Pulmonary artery endothelial cell (primary cell): ENCODE data around the gene RNASE7. TPM values are rescaled to one million over a fixed set of nuclear protein-coding genes. Genes with fewer than 3 reads are reported as not detected.
"Not testable (repeated sequence)": the region's sequence is repeated elsewhere in the genome, so short reads cannot be mapped to it uniquely, and the experiment has no call there.

Experiments
- DNase-seq: peaks from one replicate; pipeline ENCODE4 v3.0.0-alpha.2; 2011; ENCODE audit warnings: low read depth, low spot score
- total RNA-seq: library from RNA; depleted of rRNA; stranded (reverse); fragments of >200 nt; gene quantifications from 2 replicates; pipeline ENCODE4 v1.2.3, GENCODE V29; 2014

The RNASE7 gene
- not detected in 2 replicates for total RNA-seq

- no peak for DNase-seq
Measured at GRCh38 chr14:21041676-21042433, at the start of gene RNASE7. Gene RNASE7 (plus strand): TSS chr14:21042362. CDS start chr14:21042993, 631 bp downstream.

- no peak for DNase-seq
Measured at GRCh38 chr14:20996521-20996920, 45.6 kb upstream of the RNASE7 start.

GRCh38 chr14:20997115-20997514, 45.0 kb upstream of the RNASE7 start:
- no peak for DNase-seq

DNA sequence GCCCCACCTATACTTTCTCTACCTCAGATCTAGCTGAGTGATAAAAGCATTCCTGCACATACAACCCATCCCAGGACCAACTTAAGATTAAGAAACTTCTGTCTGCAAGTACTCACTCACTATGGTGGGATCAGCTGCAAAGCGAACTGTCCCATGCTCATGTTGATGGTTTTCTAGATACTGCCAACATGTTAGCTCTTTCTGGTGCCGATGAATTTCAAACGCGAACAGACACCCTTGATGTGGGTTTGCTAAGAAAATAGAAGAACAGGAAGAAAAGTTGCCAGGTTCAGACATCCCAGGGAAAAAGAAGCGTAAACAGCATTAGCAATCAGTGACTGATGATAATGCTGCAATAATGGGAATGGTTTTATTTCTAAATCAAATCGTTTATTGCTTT, 44.6 kb upstream of the RNASE7 start:
- DNase-seq = no peak

GRCh38 chr14:20998139-20998538, 44.0 kb upstream of the RNASE7 start:
- DNase-seq = no peak

GRCh38 chr14:20998674-20999366, 43.3 kb upstream of the RNASE7 start, which contains the start of gene SLC39A2:
Gene SLC39A2 (plus strand): TSS chr14:20999293. CDS start chr14:20999447, 154 bp downstream.
- no peak for DNase-seq

DNA sequence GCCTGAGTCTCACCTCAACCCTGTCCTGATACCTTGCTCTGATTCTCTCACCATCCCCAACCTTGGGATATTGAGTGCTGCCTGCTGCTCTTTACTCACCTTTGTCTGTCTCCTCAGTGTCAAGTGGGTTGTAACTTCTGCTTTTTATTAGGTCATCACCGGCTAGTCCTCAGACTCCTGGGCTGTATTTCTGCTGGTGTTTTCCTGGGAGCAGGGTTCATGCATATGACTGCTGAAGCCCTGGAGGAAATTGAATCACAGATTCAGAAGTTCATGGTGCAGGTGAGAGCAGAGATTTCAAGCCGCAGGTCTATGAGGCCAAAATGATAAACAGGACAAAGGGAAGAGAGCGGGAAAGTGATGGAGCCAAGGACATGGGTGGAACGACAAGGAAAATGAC, 42.6 kb upstream of the RNASE7 start:
- no peak for DNase-seq

DNA sequence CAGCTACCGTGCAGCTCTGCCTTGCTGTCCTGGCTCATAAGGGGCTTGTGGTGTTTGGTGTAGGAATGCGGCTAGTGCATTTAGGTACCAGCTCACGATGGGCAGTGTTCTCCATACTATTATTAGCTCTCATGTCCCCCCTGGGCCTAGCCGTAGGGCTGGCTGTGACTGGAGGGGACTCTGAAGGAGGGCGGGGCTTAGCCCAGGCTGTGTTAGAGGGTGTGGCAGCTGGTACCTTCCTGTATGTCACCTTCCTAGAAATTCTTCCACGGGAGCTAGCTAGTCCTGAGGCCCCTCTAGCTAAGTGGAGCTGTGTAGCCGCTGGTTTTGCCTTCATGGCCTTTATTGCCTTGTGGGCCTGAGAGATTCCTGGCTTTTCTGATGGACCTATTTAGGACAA, 40.9 kb upstream of the RNASE7 start:
- DNase-seq = no peak

DNA sequence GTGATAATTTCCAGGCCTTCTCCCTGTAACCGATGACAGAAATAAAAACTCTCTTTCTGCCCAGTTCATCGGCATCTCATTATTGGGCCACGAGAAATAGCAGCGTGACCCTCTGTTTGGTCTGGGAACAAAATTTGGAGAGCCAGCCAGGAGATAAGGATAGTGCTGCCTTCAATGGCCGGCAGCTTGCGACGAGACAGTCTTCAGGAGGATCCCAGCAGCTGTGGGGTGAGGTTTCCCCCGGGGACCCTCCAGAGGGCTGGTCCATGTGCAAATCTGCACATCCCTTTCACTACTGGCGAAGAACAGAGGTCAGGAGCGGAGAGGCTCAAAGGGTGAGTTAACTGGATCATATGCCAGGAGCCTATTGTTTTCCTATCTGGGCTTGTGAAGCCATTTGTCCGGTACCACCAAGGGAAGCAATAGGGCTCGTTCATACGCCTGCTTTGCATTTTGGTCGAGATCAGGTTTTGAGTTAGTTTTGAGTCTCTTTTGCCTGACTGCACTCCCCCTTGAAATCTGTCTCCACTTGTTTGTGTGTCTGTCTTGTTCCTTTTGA, 38.3 kb upstream of the RNASE7 start:
- DNase-seq = no peak

DNA sequence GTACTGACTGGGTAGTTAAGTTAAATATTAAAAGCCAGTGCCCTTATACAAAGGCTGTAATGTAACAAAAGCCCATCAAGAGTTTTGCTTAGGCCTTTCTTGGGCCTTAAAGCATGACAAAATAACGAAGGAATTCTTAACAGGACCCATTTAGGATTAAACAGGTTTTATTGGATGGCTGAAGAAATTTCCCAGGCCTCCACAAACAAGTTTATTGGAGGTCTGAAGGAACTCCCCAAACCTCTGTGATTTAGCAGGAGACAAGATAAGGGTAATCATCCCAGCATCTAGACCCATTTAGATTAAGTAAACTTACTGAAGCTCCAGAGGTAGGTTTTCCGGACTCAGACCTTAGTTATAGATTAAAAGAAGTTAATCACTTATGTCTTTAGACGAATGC, 32.4 kb upstream of the RNASE7 start:
- DNase-seq = not testable (repeated sequence)

- DNase-seq = no peak
Measured at GRCh38 chr14:21011136-21011535, 31.0 kb upstream of the RNASE7 start.

- peak; percentile 48 for DNase-seq
Measured at GRCh38 chr14:21014761-21015190, 27.4 kb upstream of the RNASE7 start.

DNA sequence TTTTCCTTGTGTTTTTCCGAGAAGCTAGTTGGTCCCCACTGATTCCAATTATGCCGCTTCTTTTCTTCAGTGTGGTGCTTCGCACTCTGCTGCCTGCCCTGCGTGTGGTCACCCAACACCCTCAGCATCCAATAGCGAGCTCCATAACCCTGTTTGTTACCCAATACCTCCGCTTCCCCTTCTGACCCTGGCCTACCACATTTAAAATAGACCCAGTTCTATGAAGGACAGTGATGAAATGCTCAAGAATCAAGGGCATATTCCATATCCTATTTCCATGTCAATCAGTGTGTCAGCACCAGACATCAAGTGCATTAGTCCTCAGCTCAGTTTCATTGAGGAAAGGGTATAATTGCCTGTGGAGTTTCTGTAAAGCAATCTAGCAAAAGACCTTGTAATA, 26.9 kb upstream of the RNASE7 start:
- no peak for DNase-seq

- DNase-seq = no peak
Measured at GRCh38 chr14:21016413-21017190, 25.6 kb upstream of the RNASE7 start.

DNA sequence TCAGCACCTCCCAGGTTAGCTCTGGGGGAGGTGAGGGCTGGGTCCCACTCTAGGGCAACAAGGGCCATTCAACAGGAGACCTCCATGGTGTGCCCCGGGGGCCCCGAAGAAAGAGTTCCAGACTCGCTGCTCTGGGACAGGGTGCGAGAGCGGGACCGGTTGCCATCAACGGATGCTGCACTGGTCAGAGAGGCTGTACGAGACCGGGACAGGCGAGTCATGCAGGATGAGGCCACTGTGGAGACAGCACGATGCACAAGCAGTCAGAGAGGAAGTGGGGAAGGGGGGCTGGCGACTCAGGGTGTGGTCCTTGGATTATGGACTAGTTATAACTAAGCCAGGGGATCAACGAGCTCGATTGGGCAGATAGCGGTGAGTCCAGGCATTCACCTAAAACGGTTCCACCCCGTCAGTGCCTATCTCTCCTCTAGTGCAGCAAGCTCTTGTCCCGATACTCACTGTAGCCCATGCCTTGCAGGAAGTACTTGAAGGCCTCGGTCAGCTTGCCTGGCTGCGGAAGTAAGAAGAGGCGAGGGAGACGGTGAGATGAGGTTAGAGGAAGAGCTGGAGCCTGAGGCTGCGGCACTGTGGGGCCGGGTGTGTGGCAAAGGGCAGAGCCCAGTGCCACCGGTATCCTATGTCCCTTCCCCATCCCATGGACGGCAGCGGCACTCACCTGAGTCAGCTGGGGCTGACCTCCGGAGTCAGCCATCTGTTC, 24.5 kb upstream of the RNASE7 start:
- DNase-seq = no peak

GRCh38 chr14:21018286-21018685, 23.9 kb upstream of the RNASE7 start:
- DNase-seq = no peak

DNA sequence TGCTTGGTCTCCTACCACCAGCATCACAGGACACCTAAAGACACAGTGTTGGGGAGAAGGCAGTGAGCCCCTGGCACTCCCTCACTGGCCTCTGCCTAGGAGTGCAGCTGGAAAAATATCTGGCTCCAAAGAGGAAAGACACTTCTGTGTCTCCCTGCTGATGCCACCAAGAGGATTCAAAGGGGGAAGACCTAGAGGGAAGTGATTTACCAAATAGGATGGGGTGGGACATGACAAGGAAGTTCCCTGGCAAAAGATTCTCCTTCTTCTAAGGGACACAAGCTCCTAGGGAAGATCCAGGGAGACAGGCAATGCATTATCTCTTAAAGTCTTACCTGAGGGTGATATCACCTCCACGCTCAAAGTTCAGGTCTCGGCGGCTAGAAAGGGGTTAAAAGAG, 23.4 kb upstream of the RNASE7 start:
- DNase-seq = no peak

GRCh38 chr14:21019366-21019765, 22.8 kb upstream of the RNASE7 start:
- no peak for DNase-seq

DNA sequence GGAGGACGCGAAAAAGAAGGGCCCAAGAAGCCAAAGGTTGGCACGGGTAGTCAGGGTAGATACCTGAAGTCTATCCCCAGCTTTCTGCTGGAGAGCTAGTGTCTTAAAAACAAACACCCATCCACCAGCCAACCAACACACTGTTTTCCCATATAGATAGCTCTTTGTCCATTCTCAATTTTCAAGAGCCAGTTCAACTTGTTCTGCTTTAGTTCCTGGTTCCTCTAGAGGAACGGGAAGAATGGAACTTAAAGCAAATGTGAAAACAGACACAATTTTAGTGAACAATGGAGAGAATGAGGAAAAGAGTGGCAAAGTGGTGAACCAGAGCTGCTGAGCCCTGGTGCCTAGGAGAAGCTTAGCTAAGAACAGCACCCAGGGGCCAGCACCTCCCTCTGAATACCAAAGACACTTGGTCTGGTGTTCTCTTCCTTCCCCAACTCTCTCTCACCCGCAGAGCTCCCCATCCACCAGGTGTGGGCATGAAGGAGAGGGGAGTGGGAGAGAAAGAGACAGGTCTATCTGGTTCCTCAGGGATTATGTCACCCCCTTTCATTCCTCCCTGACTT, 21.1 kb upstream of the RNASE7 start:
- DNase-seq = no peak

DNA sequence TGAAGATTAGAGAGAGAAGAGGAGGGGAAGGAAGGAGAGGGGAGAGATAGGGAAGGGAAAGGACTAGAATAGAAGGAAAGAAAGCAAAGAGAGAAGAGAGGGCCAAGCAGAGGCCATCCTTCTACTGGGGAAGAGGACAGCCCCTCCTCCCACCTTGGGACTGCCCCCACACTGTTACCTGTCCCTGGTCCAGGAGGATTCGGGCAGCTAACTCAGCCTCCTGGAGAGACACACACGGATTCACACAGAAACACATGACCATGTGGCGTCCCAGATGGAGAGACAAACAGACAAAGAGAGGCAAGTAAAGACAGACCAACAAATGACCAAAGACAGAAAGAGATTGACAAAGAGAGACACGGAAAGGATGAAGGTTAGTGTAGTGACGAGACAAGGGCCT, 19.5 kb upstream of the RNASE7 start:
- DNase-seq = no peak

GRCh38 chr14:21023174-21023573, 19.0 kb upstream of the RNASE7 start:
- no peak for DNase-seq
